HG03159 (cell line): ENCODE measurements around the gene NDUFB2.
"Not testable (repeated sequence)": the region's sequence is repeated elsewhere in the genome, so short reads cannot be mapped to it uniquely, and the experiment has no call there.

ENCODE experiments used
- ATAC-seq: cut with Tn5 transposase; IDR thresholded peaks from one replicate; pipeline ENCODE4 v1.9.1; 2021; ENCODE audit warnings: mild to moderate bottlenecking, moderate library complexity; ENCODE audit not compliant: unreplicated experiment

The NDUFB2 gene

DNA sequence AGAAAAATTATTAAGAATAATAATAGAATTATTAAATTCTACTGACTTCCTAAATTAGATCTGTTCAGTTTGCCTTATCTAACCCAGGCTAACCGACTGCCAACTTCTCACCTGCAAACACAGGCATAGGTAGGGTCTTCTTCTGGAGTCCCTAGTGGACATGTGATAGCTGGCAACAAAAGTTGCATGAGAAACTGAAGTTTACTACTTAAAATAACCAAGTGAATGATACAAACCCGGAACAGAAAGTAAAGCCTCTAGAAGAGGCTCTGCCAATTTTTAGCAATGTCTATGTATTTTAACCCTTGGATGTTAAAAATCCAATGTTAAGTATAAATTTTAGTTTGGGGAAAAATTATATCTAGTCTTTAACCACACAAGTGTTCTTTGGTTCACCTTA, 37.6 kb downstream of the NDUFB2 start:
- no peak for ATAC-seq

DNA sequence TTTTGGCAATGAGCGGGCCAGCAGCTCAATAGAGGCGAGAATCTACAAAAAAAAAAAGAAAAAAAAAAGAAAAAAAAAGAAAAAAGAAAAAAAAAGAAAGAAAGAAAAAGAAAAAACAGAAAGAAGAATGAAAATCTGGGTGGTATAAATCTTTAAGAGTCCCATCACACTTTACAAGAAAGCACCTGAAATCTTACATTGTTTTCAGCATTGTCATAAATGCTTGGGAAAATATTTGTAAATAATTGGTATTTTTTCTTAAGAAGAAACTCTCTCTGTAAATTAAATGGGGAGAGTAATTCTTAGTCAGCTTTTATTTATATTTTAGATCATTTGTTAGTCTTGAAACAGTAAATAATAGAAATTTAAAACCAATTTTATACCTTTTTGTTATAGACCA, 38.2 kb downstream of the NDUFB2 start:
- no peak for ATAC-seq

DNA sequence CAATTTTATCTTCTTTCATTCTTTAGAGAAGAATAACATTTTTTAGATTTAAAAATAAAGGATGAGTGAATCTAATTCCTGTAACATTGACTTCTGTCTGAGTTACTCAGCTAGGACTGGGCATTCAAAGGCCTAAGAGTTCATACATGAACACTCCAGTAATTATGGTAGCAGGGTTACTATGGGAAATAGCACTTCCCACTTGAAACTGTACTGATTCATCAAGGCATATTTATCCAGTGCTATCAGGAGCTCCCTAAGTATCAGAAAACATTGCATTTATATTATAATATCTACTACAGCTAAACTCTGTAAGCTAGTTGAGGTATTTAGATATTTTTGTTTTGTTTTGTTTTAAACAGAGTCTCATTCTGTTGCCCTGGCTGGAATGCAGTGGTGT, 41.8 kb downstream of the NDUFB2 start:
- no peak for ATAC-seq

DNA sequence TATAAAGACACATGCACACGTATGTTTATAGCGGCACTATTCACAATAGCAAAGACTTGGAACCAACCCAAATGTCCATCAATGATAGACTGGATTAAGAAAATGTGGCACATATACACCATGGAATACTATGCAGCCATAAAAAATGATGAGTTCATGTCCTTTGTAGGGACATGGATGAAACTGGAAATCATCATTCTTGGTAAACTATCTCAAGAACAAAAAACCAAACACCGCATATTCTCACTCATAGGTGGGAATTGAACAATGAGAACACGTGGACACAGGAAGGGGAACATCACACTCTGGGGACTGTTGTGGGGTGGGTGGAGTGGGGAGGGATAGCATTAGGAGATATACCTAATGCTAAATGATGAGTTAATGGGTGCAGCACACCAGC, 46.7 kb downstream of the NDUFB2 start:
- not testable (repeated sequence) for ATAC-seq

DNA sequence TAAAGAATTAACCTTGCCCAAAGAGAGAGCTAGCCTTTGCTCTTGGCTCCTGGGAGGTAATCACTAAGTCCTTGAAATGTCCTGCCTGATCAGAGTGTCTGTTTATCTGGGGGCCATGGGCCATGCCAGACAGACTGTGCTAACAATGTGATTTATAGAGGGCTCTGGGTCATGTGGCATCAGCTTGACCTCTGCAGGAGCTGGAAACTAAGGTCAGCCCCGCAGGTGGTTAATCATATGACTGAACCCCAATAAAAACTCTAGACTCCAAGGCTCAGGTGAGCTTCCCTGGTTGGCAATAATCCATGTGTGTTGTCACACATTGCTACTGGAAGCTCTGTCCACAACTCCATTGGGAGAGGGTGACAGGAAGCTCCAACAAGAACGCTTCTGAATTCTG, 47.5 kb downstream of the NDUFB2 start:
- ATAC-seq, result no peak

DNA sequence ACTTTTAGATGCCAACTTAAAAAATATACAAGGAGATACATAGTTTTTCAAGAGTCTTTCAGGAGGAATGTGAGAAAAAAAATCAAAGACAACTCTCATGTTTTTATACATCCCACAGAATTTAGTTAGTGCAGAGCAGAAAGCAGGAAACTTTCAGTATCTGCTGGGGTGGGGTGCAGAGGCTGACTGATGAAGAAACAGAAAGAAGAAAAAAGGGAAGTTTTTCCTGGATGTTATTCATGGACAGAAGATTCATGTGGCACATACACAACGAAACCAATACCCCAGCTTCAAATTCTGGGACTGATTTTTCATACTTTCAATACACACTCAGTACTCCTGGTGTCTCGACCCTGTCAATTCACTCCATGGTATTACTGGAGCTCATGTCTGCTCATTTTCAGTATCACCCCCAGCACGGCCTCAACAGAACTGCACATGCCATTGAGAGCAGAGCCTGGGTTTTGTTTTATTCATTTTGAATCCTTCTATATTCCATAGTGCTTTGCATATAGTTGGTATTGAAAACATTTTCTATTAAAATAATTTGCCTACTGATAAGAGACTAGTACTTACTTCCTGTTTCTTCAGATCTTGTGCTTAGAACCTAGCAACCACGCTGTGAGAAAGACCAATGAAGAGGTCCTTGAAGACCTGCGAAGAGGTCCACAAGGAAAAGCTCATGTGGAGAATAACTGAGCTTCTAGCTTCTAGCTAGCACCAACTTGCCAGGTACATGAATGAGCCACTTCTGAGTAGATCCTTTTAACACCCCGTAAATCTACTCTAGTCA, 49.0 kb downstream of the NDUFB2 start:
- no peak for ATAC-seq

DNA sequence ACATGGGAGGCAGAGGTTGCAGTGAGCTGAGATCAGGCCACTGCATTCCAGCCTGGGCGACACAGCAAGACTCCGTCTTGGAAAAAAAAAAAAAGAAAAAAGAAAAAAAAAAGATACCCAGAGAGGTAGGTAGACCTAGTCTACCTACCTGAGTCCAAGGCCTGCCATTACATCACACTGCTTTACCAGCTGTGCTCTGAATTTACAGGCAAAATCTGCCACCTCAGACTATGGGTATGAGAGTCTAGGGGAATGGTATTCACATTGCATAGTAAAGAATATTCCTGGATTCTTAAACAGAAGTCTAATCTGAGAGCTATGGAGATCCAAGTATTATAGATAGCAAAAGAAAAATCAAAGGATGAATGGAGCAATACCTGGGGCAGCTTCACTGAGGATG, 50.2 kb downstream of the NDUFB2 start:
- no peak for ATAC-seq

DNA sequence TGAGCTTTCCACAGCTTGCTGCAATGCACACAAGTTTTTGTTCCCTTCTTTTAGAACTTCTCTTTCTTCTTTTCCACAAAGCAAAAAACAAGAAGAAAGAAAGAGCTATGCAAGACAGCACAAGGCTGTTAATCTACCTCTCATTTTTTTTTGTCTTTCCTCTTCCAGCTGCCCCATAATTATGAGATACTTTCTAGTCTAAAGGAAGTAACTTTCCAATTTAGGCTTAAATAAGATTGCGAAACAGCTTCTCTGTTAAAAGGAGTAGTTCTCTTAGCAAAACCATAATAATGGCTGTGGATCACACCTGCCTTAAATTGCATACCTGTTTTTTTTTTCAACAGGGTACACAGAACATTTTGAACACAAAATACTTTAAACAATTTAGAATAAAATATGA, 56.0 kb downstream of the NDUFB2 start:
- ATAC-seq, result no peak

DNA sequence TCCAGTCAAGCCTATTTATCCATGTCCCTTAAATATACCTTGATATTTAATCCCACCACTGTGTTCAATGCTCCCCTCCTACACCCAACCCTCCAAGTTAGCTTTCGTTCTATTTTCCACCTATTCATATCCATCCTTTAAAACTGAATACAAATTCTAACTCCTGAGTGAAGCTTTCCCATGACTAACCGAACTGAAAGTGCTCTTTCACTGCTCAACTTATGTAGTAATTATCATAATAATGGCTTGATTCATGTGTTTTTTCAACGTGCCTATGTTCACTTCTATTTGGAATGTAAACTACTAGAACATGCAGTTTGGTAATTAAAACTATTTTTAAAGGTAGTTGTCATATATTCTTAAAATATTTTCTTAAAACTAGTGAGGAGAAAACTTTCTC, 58.0 kb downstream of the NDUFB2 start:
- ATAC-seq, result no peak
